Colonic mucosa (tissue), 4 donors: ENCODE data around the gene APBA3. TPM values are rescaled to one million over a fixed set of nuclear protein-coding genes. Genes with fewer than 3 reads are reported as not detected.
A peak's percentile ranks its signal among the peaks of the same experiment; 100 is the strongest.

Source experiments
- DNase-seq: peaks from one replicate; pipeline ENCODE4 v3.0.0-alpha.2; 2020
- H3K27ac ChIP-seq: fragments of 200-600 bp; one replicate; pipeline ENCODE4 v1.8.0; 2021
- H3K27me3 ChIP-seq: fragments of 200-600 bp; one replicate; pipeline ENCODE4 v1.8.0; 2021
- H3K36me3 ChIP-seq: fragments of 200-600 bp; one replicate; pipeline ENCODE4 v1.8.0; 2021
- H3K4me1 ChIP-seq: fragments of 200-600 bp; one replicate; pipeline ENCODE4 v1.8.0; 2021; ENCODE audit warnings: mild to moderate bottlenecking
- H3K4me3 ChIP-seq: fragments of 200-600 bp; one replicate; pipeline ENCODE4 v1.8.0; 2021
- H3K9ac ChIP-seq, 2 donors: one replicate each; pipeline ENCODE4 v1.7.0; 2013; ENCODE audit warnings: control low read depth in 2 of 2, low read depth in 2 of 2, low read length in 2 of 2
- H3K9me3 ChIP-seq: fragments of 200-600 bp; one replicate; pipeline ENCODE4 v1.8.0; 2021
- CTCF ChIP-seq: fragments of 200-600 bp; IDR thresholded peaks from one replicate; pipeline ENCODE4 v1.8.0; 2022; ENCODE audit warnings: antibody characterized with exemption, mild to moderate bottlenecking
- intact Hi-C: fragments of 100-400 bp; cut with DNase I; formaldehyde crosslinking; loops from one replicate; pipeline ENCODE4 v1.14.1; 2022
- total RNA-seq, 2 donors: library from RNA; stranded (reverse); fragmentation: NEBNext Ultra II Directional in 1 of 2; extraction: Animal tissue kit (Norgen Biotek cat#: 25700) in 1 of 2; gene quantifications; one replicate each; pipeline ENCODE4 v1.2.1, GENCODE V29; 2021
- donor health status: healthy.
- donor health status: DM: no; HTN: no; CAD: no.
- donor health status: DM: no; HTN: no; CAD: no.

The APBA3 gene
- 10 to 100 TPM; 21.0 to 29.3 TPM for total RNA-seq

GRCh38 chr19:3761382-3762129, at the start of gene APBA3:
Gene APBA3, minus strand, starts transcription at chr19:3761692. Its CDS starts 1,428 bp downstream, at chr19:3760264.
- peak within 1 kb of the TSS; percentile 90 for H3K27ac ChIP-seq
- no peaks in the 10 kb centered on the region for H3K27me3 ChIP-seq
- H3K36me3 ChIP-seq: no peaks in the 10 kb centered on the region
- H3K4me1 ChIP-seq: peaks cover 7% of the 10 kb centered on the region
- no peaks in the 10 kb centered on the region for H3K9me3 ChIP-seq
- H3K4me3 ChIP-seq: peak within 1 kb of the TSS; percentile 80
- DNase-seq: peak; percentile 96
- peak; percentile 70 for TF ChIP-seq CTCF
- peak within 1 kb of the TSS; percentile 84 to 85 for H3K9ac ChIP-seq
- intact Hi-C loops: loop anchor here (10.0 kb wide), 1 partner anchor 53 kb away; no protein-coding TSS in a partner anchor

GRCh38 chr19:3810708-3811355, 49.3 kb upstream of the APBA3 start:
- Histone ChIP-seq H3K9ac (no peak overlapping the region), H3K4me1 (no peaks in the 10 kb centered on the region), H3K27me3 (no peaks in the 10 kb centered on the region), H3K9me3 (no peaks in the 10 kb centered on the region), H3K4me3 (no peak overlapping the region), H3K27ac (no peak overlapping the region), H3K36me3 (no peaks in the 10 kb centered on the region)
- no peak for DNase-seq
- intact Hi-C loops: loop anchor here (10.0 kb wide), 1 partner anchor 46 kb away; the partner anchor contains the start of genes APBA3 and MRPL54
- no peak for TF ChIP-seq CTCF

GRCh38 chr19:3809881-3810707, 48.6 kb upstream of the APBA3 start:
- Histone ChIP-seq H3K27ac (no peak overlapping the region), H3K27me3 (no peaks in the 10 kb centered on the region), H3K4me1 (no peaks in the 10 kb centered on the region), H3K36me3 (no peaks in the 10 kb centered on the region), H3K4me3 (no peak overlapping the region), H3K9me3 (no peaks in the 10 kb centered on the region), H3K9ac (no peak overlapping the region)
- no peak for TF ChIP-seq CTCF
- intact Hi-C loops: loop anchor here (10.0 kb wide), 1 partner anchor 45 kb away; the partner anchor contains the start of genes APBA3 and MRPL54
- DNase-seq: no peak

- Histone ChIP-seq H3K36me3 (no peaks in the 10 kb centered on the region), H3K27ac (no peak overlapping the region), H3K9me3 (no peaks in the 10 kb centered on the region), H3K27me3 (no peaks in the 10 kb centered on the region), H3K4me1 (no peaks in the 10 kb centered on the region), H3K4me3 (no peak overlapping the region), H3K9ac (no peak overlapping the region)
- TF ChIP-seq CTCF: no peak
- no peak for DNase-seq
- intact Hi-C loops: no loop called here
These were observed 47.1 kb upstream of the APBA3 start for GRCh38 chr19:3808420-3809143.
